ENCODE data around the gene CBFA2T2. TPM values are rescaled to one million over a fixed set of nuclear protein-coding genes. Genes with fewer than 3 reads are reported as not detected.

Gene CBFA2T2
- total and polyA plus RNA-seq, 10 of the 15 experiments (the other 5 are each of a cell fraction or from before 2014, with no cell fraction given): 0.61 to 8.6 (median 5.5) TPM

DNA sequence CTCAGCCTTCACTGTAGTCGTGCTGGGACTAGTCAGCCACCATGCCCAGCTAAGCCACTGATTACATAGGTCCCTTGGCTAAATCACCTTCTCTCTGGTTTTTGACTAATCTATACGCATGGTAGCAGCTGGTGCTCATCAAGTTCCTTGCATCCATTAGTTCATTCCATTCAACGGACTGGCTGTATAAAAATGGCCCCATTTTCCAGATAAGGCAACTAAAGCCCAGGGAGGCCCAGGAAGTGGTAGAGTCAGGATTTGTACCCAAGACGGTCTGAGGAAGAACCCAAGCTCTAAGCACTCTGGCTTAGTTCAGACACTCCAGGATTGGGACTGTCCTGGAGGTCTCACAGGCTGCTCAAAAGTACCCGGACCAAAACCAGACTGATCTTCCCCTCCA is 191.4 kb downstream of the CBFA2T2 start (continued):
- TF ChIP-seq, protein P1, sequence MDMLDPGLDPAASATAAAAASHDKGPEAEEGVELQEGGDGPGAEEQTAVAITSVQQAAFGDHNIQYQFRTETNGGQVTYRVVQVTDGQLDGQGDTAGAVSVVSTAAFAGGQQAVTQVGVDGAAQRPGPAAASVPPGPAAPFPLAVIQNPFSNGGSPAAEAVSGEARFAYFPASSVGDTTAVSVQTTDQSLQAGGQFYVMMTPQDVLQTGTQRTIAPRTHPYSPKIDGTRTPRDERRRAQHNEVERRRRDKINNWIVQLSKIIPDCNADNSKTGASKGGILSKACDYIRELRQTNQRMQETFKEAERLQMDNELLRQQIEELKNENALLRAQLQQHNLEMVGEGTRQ (IDR thresholded peaks at IDR 0.05; ENCODE audit: borderline replicate concordance, low read depth, low read length): no peak
- TF ChIP-seq, protein P2, sequence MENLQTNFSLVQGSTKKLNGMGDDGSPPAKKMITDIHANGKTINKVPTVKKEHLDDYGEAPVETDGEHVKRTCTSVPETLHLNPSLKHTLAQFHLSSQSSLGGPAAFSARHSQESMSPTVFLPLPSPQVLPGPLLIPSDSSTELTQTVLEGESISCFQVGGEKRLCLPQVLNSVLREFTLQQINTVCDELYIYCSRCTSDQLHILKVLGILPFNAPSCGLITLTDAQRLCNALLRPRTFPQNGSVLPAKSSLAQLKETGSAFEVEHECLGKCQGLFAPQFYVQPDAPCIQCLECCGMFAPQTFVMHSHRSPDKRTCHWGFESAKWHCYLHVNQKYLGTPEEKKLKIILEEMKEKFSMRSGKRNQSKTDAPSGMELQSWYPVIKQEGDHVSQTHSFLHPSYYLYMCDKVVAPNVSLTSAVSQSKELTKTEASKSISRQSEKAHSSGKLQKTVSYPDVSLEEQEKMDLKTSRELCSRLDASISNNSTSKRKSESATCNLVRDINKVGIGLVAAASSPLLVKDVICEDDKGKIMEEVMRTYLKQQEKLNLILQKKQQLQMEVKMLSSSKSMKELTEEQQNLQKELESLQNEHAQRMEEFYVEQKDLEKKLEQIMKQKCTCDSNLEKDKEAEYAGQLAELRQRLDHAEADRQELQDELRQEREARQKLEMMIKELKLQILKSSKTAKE (IDR thresholded peaks at IDR 0.05; ENCODE audit: low read depth, poor library complexity, severe bottlenecking): no peak
- TF ChIP-seq BMI1 (IDR thresholded peaks at IDR 0.05; ENCODE audit: borderline replicate concordance) (no peak), CREM (IDR thresholded peaks at IDR 0.05; ENCODE audit: low read depth) (no peak)

DNA sequence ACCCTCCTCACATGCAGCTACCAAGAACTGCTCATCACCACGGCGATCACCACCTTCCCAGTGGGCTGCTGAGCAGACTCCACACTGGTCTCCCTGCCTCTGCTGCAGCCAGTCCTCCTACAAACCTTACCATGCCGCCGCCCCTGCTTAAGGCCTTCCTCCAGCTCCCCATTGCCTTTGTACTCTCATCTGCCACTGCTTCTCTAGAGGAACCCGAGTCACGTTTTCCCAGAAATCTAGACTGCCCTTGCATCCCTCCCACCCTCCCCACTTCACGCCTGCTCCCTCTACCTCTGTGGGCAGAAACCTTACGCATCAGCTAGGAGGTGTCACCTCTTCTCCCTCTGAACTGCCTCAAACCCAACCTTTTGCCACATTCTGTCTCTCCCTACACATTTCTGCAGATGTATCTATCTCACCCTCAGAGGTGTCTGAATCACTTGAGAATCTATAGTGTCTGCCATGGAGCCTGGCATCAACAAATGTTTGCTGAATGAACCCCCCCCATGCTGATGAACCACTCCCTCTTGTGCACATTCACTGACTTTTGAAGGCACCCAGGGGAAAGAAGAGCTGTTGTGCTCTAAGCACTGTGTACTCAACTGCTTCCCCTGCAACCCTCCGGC is 191.9 kb downstream of the CBFA2T2 start:
- no peaks in the 10 kb centered on the region for H3K27me3 ChIP-seq (replicated peaks in 1 of 2; ENCODE audit: control insufficient read depth in 2 of 2, insufficient read depth in 2 of 2, low read length in 1 of 2)
- H3K4me2 ChIP-seq (ENCODE audit: control insufficient read depth, insufficient read depth): no peak overlapping the region; the same call in 1 of the 2 replicates
- POLR2A ChIA-PET: interaction anchor here (0.6 kb wide), 1 partner anchor 13 kb away, joined by 3 read pairs; no protein-coding TSS in a partner anchor
- FAIRE-seq: no peak
- intact Hi-C loops (cut with micrococcal nuclease; ENCODE audit: unreplicated experiment): loop anchor here (10.0 kb wide), 1 partner anchor 313 kb away; the partner anchor contains the start of gene RALY
- H3K4me3 ChIP-seq: no peak overlapping the region
- WGBS (ENCODE audit: insufficient coverage, insufficient replicate concordance, low lambda C conversion rate, missing lambda C conversion rate): 93% methylated on average over 9 of the region's 9 CpGs
- in situ Hi-C loops (cut with MboI): no loop called here
- H3K4me1 ChIP-seq (ENCODE audit: control insufficient read depth, insufficient read depth, low read length): peaks cover 42% of the 10 kb centered on the region
- RAD21 ChIA-PET (ENCODE audit: unreplicated experiment): interaction anchor here (1.2 to 1.8 kb wide), 3 partner anchors 13 to 19 kb away, joined by 3 to 6 read pairs (median 3); partner anchors contain the start of gene ACTL10
- H3K27ac ChIP-seq (ENCODE audit: control insufficient read depth, insufficient read depth): no peak overlapping the region
- SMC1A ChIA-PET (ENCODE audit: uncharacterized antibody, unreplicated experiment): interaction anchor here (1.2 kb wide), 1 partner anchor 17 kb away, joined by 4 read pairs; no protein-coding TSS in a partner anchor
- DNase-seq (ENCODE audit: low read depth, low spot score): no peak
- peaks cover 0 to 5% of the 10 kb centered on the region in 2 experiments; a peak in 3 of 4 replicates for H3K36me3 ChIP-seq (ENCODE audit: control insufficient read depth in 2 of 2, insufficient read depth in 2 of 2, low read length in 1 of 2)
- no peaks in the 10 kb centered on the region for H3K9me3 ChIP-seq (replicated peaks; ENCODE audit: control insufficient read depth, insufficient read depth, low read length)
- no peak overlapping the region for H2AFZ ChIP-seq (ENCODE audit: control insufficient read depth, low read depth, low read length)
- no peak overlapping the region; the same call in 1 of the 2 replicates for H3K9ac ChIP-seq (ENCODE audit: control insufficient read depth, insufficient read depth, low read length)
- no peaks in the 10 kb centered on the region for H4K20me1 ChIP-seq (ENCODE audit: control insufficient read depth, insufficient read depth)
- no peak for ATAC-seq
- no TSS peak for BruUV-seq (replicated peaks)
- CTCF ChIA-PET: interaction anchor here (0.5 to 5.6 kb wide), 3 partner anchors 11 to 15 kb away, joined by 4 to 38 read pairs (median 36); partner anchors contain the start of gene ACTL10
- peaks cover 48% of the 10 kb centered on the region for H3K79me2 ChIP-seq (ENCODE audit: control insufficient read depth, insufficient read depth, low read length)
- TF ChIP-seq, protein P3, sequence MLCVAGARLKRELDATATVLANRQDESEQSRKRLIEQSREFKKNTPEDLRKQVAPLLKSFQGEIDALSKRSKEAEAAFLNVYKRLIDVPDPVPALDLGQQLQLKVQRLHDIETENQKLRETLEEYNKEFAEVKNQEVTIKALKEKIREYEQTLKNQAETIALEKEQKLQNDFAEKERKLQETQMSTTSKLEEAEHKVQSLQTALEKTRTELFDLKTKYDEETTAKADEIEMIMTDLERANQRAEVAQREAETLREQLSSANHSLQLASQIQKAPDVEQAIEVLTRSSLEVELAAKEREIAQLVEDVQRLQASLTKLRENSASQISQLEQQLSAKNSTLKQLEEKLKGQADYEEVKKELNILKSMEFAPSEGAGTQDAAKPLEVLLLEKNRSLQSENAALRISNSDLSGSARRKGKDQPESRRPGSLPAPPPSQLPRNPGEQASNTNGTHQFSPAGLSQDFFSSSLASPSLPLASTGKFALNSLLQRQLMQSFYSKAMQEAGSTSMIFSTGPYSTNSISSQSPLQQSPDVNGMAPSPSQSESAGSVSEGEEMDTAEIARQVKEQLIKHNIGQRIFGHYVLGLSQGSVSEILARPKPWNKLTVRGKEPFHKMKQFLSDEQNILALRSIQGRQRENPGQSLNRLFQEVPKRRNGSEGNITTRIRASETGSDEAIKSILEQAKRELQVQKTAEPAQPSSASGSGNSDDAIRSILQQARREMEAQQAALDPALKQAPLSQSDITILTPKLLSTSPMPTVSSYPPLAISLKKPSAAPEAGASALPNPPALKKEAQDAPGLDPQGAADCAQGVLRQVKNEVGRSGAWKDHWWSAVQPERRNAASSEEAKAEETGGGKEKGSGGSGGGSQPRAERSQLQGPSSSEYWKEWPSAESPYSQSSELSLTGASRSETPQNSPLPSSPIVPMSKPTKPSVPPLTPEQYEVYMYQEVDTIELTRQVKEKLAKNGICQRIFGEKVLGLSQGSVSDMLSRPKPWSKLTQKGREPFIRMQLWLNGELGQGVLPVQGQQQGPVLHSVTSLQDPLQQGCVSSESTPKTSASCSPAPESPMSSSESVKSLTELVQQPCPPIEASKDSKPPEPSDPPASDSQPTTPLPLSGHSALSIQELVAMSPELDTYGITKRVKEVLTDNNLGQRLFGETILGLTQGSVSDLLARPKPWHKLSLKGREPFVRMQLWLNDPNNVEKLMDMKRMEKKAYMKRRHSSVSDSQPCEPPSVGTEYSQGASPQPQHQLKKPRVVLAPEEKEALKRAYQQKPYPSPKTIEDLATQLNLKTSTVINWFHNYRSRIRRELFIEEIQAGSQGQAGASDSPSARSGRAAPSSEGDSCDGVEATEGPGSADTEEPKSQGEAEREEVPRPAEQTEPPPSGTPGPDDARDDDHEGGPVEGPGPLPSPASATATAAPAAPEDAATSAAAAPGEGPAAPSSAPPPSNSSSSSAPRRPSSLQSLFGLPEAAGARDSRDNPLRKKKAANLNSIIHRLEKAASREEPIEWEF (IDR thresholded peaks at IDR 0.05; ENCODE audit: insufficient replicate concordance, low read depth, low read length): no peak
- TF ChIP-seq IRF4 (IDR thresholded peaks at IDR 0.05; ENCODE audit: low read depth, low read length) (no peak), CREB1 (IDR thresholded peaks at IDR 0.05; ENCODE audit: low read depth) (no peak), GABPA (IDR thresholded peaks at IDR 0.05; ENCODE audit: low read depth) (no peak), POLR2A (IDR thresholded peaks at IDR 0.05; ENCODE audit: low read depth, low read length) (no peak), STAT3 (IDR thresholded peaks at IDR 0.05; ENCODE audit: low read depth, low read length) (no peak), IKZF2 (IDR thresholded peaks at IDR 0.05) (no peak), CBFB (IDR thresholded peaks at IDR 0.05; ENCODE audit: low read depth) (no peak), SMAD1 (IDR thresholded peaks at IDR 0.05; ENCODE audit: low read depth, partially characterized antibody) (no peak)
- TF ChIP-seq, protein P4, sequence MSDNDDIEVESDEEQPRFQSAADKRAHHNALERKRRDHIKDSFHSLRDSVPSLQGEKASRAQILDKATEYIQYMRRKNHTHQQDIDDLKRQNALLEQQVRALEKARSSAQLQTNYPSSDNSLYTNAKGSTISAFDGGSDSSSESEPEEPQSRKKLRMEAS (IDR thresholded peaks at IDR 0.05; ENCODE audit: low read depth, low read length): no peak
